GM19395 (cell line): ENCODE results near the gene AOX1.
"Not testable (repeated sequence)": the region's sequence is repeated elsewhere in the genome, so short reads cannot be mapped to it uniquely, and the experiment has no call there.

Experiments
- ATAC-seq: cut with Tn5 transposase; IDR thresholded peaks from one replicate; pipeline ENCODE4 v1.9.1; 2021; ENCODE audit warnings: mild to moderate bottlenecking, moderate library complexity; ENCODE audit not compliant: unreplicated experiment

The AOX1 gene

GRCh38 chr2:200698217-200698616 is 112.4 kb downstream of the AOX1 start:
- ATAC-seq: no peak

GRCh38 chr2:200699310-200699709 is 113.5 kb downstream of the AOX1 start:
- ATAC-seq: no peak

- no peak for ATAC-seq
These were observed 115.0 kb downstream of the AOX1 start for GRCh38 chr2:200700856-200701255.

DNA sequence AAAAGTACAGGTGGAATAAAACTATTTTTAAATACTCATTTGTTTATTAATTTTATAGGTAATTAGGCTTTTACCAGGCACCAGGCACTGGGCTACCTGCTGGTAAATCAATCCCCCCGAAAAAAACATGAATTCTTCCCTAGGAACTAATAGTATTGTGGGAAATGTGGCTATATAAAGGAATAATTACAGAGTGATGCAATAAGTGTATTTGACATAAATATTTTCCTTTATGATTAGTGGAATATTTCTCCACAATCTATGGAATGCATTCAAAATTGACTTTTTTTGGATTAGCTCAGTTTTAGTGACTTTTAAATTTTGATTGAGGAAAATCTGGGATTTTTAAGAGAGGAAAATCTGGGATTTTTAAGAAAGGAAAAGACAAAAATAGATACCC is 116.2 kb downstream of the AOX1 start:
- no peak for ATAC-seq

- no peak for ATAC-seq
These were observed 116.9 kb downstream of the AOX1 start for GRCh38 chr2:200702646-200703118.

DNA sequence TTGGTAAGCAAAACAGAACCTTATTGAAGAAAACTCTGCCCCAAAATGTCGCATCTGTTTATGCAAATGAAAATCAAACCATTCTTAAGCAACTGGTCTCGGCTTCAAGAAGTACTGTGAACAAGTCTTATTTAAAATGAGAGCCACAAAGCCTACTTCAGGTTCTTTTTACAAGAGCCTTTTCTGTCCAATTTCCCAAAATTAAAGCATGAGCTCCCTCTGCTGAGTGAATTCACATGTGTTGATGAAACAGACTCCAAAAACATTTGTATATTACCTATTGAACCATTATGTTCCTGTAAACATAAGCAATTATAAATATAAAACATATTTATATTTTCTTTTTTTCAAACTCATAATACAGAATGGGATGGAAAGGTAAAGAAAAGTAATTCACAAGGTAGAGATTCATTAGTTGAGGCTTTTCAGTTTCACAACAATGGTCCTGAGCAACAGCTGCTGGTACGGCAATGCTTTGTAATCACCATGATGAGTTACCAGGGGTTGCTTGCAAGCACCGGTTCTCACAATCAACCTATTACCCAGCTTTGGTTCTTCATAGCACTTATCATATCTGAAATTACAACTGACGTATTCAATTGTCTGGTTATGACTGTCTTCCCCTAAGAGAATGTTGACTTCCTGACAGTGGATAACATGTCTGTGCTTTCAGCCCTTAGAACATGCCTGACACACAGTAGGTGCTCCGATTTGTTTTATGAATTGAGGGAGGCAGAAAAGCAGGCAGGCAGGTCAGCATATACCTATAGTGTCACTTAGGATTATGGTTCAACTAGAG is 117.5 kb downstream of the AOX1 start:
- ATAC-seq: no peak

DNA sequence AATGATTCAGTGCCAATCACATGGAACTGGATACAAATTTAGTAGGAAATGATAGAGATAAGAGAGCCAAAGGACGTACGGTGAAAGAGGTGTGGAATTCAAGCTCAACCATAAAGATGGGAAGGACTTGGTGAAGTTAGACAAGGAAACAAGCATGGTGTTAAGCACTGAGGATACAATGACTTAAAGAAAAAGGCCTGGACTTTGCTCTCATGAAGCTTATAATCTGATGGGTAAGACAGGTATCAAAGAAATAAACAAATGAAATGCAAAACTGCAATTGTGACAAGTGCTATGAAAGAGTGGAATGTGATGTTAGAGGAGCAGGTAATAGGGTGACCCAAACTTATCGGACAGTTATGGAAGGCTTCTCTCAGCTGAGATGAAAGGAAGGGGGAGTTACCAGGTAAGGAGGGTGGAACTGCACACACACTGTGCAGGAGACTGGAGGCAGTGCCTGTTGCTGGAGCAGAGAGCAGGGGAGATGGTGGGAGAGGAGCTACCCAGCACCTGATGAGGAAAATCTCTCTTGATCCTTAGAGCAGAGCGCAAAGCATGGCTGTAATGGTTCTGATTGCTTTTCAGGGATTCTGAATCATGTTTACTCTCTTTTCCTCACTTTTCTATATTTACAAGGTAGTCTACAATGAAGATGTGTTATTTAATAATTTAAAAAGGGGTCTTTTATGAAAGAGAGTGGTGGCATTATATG is 118.3 kb downstream of the AOX1 start:
- no peak for ATAC-seq

DNA sequence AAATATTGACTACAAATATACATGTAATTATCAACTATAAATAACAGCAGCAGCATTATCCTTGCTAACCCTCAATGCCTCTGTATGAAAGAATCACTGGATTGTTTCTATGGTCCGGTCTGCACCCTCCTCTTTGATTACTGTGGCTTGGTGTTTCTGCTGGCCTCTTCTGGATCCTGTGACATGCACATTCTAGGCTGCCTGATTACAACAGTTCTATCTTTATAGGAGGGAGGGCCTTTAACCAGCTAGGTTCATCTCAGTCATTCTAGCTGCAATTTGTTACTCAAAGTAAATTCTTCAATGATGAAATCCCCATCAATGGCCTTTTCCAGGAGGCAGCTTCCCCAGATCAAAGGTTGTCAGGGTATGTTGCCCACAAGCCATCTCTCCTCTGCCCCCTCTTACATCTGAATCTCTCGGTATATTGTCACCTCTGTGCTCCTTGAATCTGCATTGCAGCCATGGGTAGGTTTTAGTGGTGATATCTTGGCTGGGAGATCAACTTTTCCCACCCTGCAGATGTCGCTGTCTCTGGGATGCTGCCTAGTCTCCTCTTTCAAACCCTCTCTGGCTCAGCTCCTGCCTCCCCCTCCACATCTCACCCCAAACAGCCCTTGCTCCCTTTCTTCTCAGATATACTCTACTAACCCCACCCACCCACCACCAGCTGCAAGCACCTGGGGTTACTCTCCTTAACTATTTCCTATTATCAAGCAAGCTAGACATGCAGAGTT is 119.7 kb downstream of the AOX1 start:
- no peak for ATAC-seq

DNA sequence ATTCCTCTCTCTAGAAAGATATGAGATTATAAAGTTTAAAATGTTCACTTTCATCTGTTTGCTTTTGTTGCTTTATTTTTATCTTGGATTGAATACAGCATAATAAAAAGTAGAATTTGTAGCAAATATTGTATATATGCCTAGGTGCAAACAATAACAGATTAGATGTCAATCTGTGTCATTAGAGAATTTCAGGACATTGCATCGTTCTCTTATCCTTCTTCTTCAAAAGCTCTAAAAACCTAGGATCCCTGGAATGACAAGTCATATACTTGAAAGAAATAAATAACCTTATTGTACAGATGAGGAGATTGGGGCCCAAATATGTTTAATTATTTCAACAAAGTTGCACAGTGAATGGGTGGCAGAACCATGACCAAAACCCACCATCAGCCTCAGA is 123.1 kb downstream of the AOX1 start:
- ATAC-seq: no peak

DNA sequence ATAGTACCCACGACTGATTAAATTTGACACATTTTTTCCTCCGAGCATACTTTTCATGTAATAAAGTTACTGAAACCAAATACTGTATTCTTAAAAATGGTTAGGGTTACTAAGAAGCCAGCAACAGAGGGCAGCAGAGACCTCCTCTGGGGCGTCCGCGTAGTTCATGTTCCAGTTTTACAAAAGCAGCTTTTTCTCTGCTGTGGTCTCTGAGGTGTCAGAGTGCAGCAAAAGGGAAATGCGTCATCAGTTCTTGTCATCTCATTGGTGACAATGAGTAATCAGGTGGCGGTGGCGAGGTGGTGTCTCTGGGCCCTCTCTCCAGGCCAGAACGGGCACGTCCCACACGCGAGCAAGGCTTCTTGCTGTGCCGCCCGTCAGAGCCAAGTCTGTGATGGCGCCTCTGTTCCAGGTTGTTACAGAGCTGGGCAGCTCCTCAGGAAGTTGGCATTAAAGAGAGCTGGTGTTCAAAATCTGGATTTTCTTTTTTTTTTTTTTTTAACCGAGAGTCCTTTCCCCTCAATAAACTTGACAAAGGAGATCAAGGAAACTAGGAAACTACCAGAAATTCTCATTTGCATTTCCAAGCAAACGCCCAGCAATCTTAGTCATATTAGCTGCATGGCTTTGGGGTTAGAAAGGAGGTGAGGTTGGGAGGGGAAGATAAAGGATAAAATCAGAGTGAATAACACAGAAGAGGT is 127.3 kb downstream of the AOX1 start:
- ATAC-seq: peak; percentile 99

DNA sequence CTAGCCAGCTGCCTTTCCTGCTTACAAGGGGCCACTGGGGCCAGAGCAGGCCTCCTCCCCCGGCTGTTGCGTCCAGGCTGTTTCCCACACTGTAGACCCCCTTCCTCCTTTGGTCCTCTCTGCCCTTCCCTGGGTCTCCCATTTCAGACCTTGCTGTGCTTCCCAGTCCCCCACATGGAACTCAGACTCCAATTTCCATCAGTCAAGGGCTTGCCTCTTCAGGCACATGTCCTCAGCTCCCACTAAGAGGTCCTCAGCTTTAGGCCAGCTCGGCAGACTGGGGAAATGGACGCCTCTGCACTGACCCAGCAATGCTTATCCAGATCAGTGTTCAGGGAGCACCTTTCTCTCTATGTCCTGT is 127.9 kb downstream of the AOX1 start:
- no peak for ATAC-seq

DNA sequence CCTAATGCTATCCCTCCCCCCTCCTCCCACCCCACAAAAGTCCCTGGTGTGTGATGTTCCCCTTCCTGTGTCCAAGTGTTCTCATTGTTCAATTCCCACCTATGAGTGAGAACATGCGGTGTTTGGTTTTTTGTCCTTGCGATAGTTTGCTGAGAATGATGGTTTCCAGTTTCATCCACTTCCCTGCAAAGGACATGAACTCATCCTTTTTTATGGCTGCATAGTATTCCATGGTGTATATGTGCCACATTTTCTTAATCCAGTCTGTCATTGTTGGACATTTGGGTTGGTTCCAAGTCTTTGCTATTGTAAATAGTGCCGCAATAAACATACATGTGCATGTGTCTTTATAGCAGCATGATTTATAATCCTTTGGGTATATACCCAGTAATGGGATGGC is 129.2 kb downstream of the AOX1 start:
- not testable (repeated sequence) for ATAC-seq

GRCh38 chr2:200716386-200716785 is 130.6 kb downstream of the AOX1 start:
- no peak for ATAC-seq
